Neural cell (in vitro differentiated cells): ENCODE data around the gene FNDC8. TPM values are rescaled to one million over a fixed set of nuclear protein-coding genes. Genes with fewer than 3 reads are reported as not detected.

ENCODE experiments used
- H2AFZ ChIP-seq: fragments of 200-600, 300-800 bp; sonication (generic), shearing (Covaris generic); 2 replicates; pipeline ENCODE4 v1.6.0; 2014; ENCODE audit warnings: low read depth, mild to moderate bottlenecking, antibody characterized with exemption, low read length, moderate library complexity
- H3F3A ChIP-seq: fragments of 200-600 bp; shearing (Covaris generic); 2 replicates; pipeline ENCODE4 v1.6.1; 2016; ENCODE audit warnings: mild to moderate bottlenecking, moderate library complexity, mixed read lengths, antibody characterized with exemption, low read length; ENCODE audit not compliant: insufficient read depth, poor library complexity, severe bottlenecking
- H3K27ac ChIP-seq: fragments of 200-600, 300-800 bp; sonication (generic), shearing (Covaris generic); 2 replicates; pipeline ENCODE4 v1.5.1; 2014; ENCODE audit warnings: mild to moderate bottlenecking, low read length, moderate library complexity
- H3K27me3 ChIP-seq: fragments of 300-800, 200-600 bp; sonication (generic), shearing (Covaris generic); 2 replicates; pipeline ENCODE4 v1.6.0; 2014; ENCODE audit warnings: mild to moderate bottlenecking, low read depth, low read length, moderate library complexity; ENCODE audit not compliant: insufficient read depth
- H3K36me3 ChIP-seq: fragments of 300-800, 200-600 bp; sonication (generic), shearing (Covaris generic); 2 replicates; pipeline ENCODE4 v1.5.1; 2014; ENCODE audit warnings: mild to moderate bottlenecking, antibody characterized with exemption, low read length, moderate library complexity; ENCODE audit not compliant: insufficient read depth
- H3K4me2 ChIP-seq: fragments of 300-800, 200-600 bp; sonication (generic), shearing (Covaris generic); 2 replicates; pipeline ENCODE4 v1.6.0; 2014; ENCODE audit warnings: mild to moderate bottlenecking, low read length
- H3K4me3 ChIP-seq: fragments of 300-800, 200-600 bp; sonication (generic), shearing (Covaris generic); 2 replicates; pipeline ENCODE4 v1.5.1; 2014; ENCODE audit warnings: mild to moderate bottlenecking, low read length, moderate library complexity
- H3K79me2 ChIP-seq: fragments of 200-600 bp; shearing (Covaris generic); replicated peaks from 2 replicates; pipeline ENCODE4 v1.6.0; 2014; ENCODE audit warnings: mild to moderate bottlenecking, low read length, moderate library complexity; ENCODE audit not compliant: insufficient read depth
- H3K9ac ChIP-seq: fragments of 300-800, 200-600 bp; sonication (generic), shearing (Covaris generic); 2 replicates; pipeline ENCODE4 v1.6.1; 2016; ENCODE audit warnings: mild to moderate bottlenecking, low read length, mixed read lengths
- H3K9me2 ChIP-seq: fragments of 200-600 bp; shearing (Covaris generic); 2 replicates; pipeline ENCODE4 v1.6.1; 2016; ENCODE audit warnings: mild to moderate bottlenecking, low read length, mixed read lengths; ENCODE audit not compliant: insufficient read depth
- H3K9me3 ChIP-seq: fragments of 200-600, 300-800 bp; sonication (generic), shearing (Covaris generic); 2 replicates; pipeline ENCODE4 v1.6.1; 2016; ENCODE audit warnings: mild to moderate bottlenecking, mixed run types, low read length, moderate library complexity, mixed read lengths
- H4K20me1 ChIP-seq: fragments of 200-600 bp; shearing (Covaris generic); 2 replicates; pipeline ENCODE4 v1.6.1; 2016; ENCODE audit warnings: mild to moderate bottlenecking, mixed run types; ENCODE audit not compliant: insufficient read depth
- EP300 ChIP-seq: fragments of 450-650 bp; conservative IDR thresholded peaks from 2 replicates; pipeline ENCODE4 v1.6.1; 2014; ENCODE audit warnings: antibody characterized with exemption, mild to moderate bottlenecking, moderate library complexity; ENCODE audit not compliant: poor library complexity, severe bottlenecking
- EZH2 ChIP-seq: fragments of 200-600, 300-800 bp; shearing (Covaris generic), sonication (generic); IDR thresholded peaks from 2 replicates; pipeline ENCODE4 v1.6.1; 2014; ENCODE audit warnings: antibody characterized with exemption, low read length, borderline replicate concordance, mild to moderate bottlenecking; ENCODE audit not compliant: insufficient read depth, poor library complexity, severe bottlenecking
- MXI1 ChIP-seq: fragments of 450-650 bp; conservative IDR thresholded peaks from 2 replicates; pipeline ENCODE4 v1.6.1; 2014; ENCODE audit warnings: antibody characterized with exemption, mild to moderate bottlenecking; ENCODE audit not compliant: poor library complexity, severe bottlenecking
- POLR2AphosphoS5 ChIP-seq: IDR thresholded peaks from 2 replicates; pipeline ENCODE4 v1.6.1; 2012
- RAD21 ChIP-seq: fragments of 450-650 bp; conservative IDR thresholded peaks from 2 replicates; pipeline ENCODE4 v1.6.1; 2014; ENCODE audit warnings: antibody characterized with exemption, mild to moderate bottlenecking, moderate library complexity
- SMC3 ChIP-seq: fragments of 450-650 bp; conservative IDR thresholded peaks from 2 replicates; pipeline ENCODE4 v1.6.1; 2014; ENCODE audit warnings: antibody characterized with exemption, mild to moderate bottlenecking, moderate library complexity; ENCODE audit not compliant: poor library complexity
- TAF1 ChIP-seq: IDR thresholded peaks from 2 replicates; pipeline ENCODE4 v1.6.1; 2012; ENCODE audit warnings: low read depth
- polyA plus RNA-seq: library from polyadenylated mRNA; depleted of rRNA; stranded (reverse); fragments of >200 nt; gene quantifications from 2 replicates; pipeline ENCODE4 v1.2.3, GENCODE V29; 2014
- TF ChIP-seq, protein P1 (sequence below): fragments of 450-650 bp; IDR thresholded peaks from 2 replicates; pipeline ENCODE4 v1.5.1; 2014; ENCODE audit warnings: antibody characterized with exemption, mild to moderate bottlenecking, moderate library complexity; ENCODE audit not compliant: poor library complexity, severe bottlenecking
- TF ChIP-seq, protein P2 (sequence below): IDR thresholded peaks from 2 replicates; pipeline ENCODE4 v1.6.1; 2012; ENCODE audit warnings: borderline replicate concordance

The FNDC8 gene
- polyA plus RNA-seq, 1 donor from 2014 or later = not detected

DNA sequence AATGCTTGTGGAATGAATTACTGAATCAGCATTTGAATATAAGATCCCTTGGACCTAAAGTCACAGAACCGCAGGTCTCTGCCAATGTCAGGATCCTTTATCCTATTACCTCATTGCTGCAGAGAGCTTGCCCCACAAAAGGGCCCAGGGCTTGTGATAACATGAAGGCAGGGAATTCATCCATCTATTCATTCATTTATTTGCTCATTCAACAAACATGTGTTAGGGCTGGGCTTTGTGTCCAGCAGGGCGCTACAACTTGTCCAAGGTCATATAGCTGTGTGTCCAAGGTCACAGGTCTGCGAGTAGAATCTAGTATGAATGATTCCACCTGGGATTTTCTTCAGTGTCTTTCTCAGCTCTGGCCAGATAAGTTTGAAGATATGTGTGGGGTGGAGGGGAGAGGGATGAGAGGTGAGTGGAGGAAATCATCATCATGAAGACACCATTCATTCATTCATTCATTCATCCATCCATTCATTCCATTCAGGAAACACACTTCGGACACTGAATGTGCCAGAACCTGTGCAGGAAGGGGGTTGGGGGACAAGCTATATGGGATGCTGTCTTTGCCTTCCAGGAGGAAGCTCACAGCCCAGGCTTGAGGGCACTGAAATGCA, 24.9 kb downstream of the FNDC8 start:
- Histone ChIP-seq H3K27me3 (no peaks in the 10 kb centered on the region), H3K9me3 (no peaks in the 10 kb centered on the region), H3K36me3 (no peaks in the 10 kb centered on the region), H3K79me2 (peaks cover 5% of the 10 kb centered on the region), H3K9me2 (no peaks in the 10 kb centered on the region), H3K27ac (no peak overlapping the region), H3K4me2 (no peak overlapping the region), H3F3A (no peaks in the 10 kb centered on the region), H4K20me1 (no peaks in the 10 kb centered on the region), H3K4me3 (no peak overlapping the region), H3K9ac (no peak overlapping the region), H2AFZ (no peak overlapping the region)
- TF ChIP-seq TAF1 (no peak), EP300 (no peak), RAD21 (no peak), MXI1 (no peak), POLR2AphosphoS5 (no peak)
- TF ChIP-seq, protein P1, sequence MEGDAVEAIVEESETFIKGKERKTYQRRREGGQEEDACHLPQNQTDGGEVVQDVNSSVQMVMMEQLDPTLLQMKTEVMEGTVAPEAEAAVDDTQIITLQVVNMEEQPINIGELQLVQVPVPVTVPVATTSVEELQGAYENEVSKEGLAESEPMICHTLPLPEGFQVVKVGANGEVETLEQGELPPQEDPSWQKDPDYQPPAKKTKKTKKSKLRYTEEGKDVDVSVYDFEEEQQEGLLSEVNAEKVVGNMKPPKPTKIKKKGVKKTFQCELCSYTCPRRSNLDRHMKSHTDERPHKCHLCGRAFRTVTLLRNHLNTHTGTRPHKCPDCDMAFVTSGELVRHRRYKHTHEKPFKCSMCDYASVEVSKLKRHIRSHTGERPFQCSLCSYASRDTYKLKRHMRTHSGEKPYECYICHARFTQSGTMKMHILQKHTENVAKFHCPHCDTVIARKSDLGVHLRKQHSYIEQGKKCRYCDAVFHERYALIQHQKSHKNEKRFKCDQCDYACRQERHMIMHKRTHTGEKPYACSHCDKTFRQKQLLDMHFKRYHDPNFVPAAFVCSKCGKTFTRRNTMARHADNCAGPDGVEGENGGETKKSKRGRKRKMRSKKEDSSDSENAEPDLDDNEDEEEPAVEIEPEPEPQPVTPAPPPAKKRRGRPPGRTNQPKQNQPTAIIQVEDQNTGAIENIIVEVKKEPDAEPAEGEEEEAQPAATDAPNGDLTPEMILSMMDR = no peak
- TF ChIP-seq, protein P2, sequence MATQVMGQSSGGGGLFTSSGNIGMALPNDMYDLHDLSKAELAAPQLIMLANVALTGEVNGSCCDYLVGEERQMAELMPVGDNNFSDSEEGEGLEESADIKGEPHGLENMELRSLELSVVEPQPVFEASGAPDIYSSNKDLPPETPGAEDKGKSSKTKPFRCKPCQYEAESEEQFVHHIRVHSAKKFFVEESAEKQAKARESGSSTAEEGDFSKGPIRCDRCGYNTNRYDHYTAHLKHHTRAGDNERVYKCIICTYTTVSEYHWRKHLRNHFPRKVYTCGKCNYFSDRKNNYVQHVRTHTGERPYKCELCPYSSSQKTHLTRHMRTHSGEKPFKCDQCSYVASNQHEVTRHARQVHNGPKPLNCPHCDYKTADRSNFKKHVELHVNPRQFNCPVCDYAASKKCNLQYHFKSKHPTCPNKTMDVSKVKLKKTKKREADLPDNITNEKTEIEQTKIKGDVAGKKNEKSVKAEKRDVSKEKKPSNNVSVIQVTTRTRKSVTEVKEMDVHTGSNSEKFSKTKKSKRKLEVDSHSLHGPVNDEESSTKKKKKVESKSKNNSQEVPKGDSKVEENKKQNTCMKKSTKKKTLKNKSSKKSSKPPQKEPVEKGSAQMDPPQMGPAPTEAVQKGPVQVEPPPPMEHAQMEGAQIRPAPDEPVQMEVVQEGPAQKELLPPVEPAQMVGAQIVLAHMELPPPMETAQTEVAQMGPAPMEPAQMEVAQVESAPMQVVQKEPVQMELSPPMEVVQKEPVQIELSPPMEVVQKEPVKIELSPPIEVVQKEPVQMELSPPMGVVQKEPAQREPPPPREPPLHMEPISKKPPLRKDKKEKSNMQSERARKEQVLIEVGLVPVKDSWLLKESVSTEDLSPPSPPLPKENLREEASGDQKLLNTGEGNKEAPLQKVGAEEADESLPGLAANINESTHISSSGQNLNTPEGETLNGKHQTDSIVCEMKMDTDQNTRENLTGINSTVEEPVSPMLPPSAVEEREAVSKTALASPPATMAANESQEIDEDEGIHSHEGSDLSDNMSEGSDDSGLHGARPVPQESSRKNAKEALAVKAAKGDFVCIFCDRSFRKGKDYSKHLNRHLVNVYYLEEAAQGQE = no peak

DNA sequence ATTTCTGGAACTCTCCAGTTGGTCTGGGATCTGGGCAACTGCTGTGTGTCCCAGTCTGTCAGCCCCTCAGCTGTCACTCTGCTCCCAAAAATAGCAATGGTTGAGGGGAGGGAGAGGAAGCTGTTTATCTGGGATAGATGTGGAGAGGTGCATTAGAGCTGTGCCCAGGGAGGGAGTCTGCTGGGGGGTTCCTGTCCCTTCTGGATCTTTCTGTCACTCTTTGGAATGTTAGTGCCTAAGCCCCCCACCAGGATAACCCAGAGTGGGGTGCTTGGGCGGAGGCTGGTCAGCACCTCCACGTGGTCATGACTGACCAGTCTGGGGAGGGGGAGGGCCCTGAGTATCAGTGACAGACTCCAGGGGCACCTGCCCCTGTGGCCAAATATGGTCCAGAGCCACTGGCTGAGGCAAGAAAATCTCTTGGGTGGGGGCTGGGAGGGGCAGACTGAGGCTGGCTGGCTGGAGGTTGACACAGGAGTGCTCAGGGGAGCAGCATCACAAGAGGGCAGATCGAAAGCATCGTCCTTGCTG, 26.0 kb downstream of the FNDC8 start, which contains the start of gene UNC45B:
Gene UNC45B, plus strand, starts transcription at position 443 of the 531 bp plus-strand sequence. CDS start 447 bp downstream, outside the sequence.
- Histone ChIP-seq H4K20me1 (no peaks in the 10 kb centered on the region), H2AFZ (no peak within 1 kb of the TSS), H3K4me2 (no peak within 1 kb of the TSS), H3K9ac (no peak within 1 kb of the TSS), H3K9me2 (no peaks in the 10 kb centered on the region), H3K4me3 (no peak within 1 kb of the TSS), H3K36me3 (no peaks in the 10 kb centered on the region), H3K27me3 (no peaks in the 10 kb centered on the region), H3F3A (no peaks in the 10 kb centered on the region), H3K79me2 (no peaks in the 10 kb centered on the region), H3K27ac (no peak within 1 kb of the TSS), H3K9me3 (no peaks in the 10 kb centered on the region)
- no peak for TF ChIP-seq POLR2AphosphoS5
- no peak for TF ChIP-seq TAF1
- TF ChIP-seq, protein P1 = no peak
- TF ChIP-seq, protein P2 = no peak
- no peak for TF ChIP-seq MXI1
- no peak for TF ChIP-seq EP300
- TF ChIP-seq RAD21 = no peak
- TF ChIP-seq EZH2 = no peak
- no peak for TF ChIP-seq SMC3
